Esophagus muscularis mucosa (tissue), 4 donors: Measurements from ENCODE around the gene COX7A1.

Source experiments
- CTCF ChIP-seq, 3 experiments: fragments of 200-600 bp in 2 of 3; fragments of 450-650 bp in 1 of 3; sonication (generic) in 2 of 3; IDR thresholded peaks; one replicate each; pipeline ENCODE4 v1.5.1; 2017 to 2019; ENCODE audit warnings: antibody characterized with exemption in 3 of 3, mild to moderate bottlenecking in 2 of 3, moderate library complexity in 1 of 3
- EP300 ChIP-seq: sonication (generic); formaldehyde crosslinking; IDR thresholded peaks from one replicate; pipeline ENCODE4 v1.6.1; 2017; ENCODE audit warnings: antibody characterized with exemption
- POLR2A ChIP-seq: fragments of 450-650 bp; IDR thresholded peaks from one replicate; pipeline ENCODE4 v1.6.1; 2017; ENCODE audit warnings: antibody characterized with exemption, moderate library complexity, mild to moderate bottlenecking, low read depth
- POLR2AphosphoS5 ChIP-seq, 2 donors: sonication (generic); formaldehyde crosslinking; IDR thresholded peaks; one replicate each; pipeline ENCODE4 v1.6.1; 2017; ENCODE audit warnings: antibody characterized with exemption in 2 of 2

GRCh38 chr19:36151144-36152018, 866 bp downstream of the COX7A1 start:
- TF ChIP-seq POLR2A (peak; percentile 17), POLR2AphosphoS5 (IDR thresholded peaks at IDR 0.05) (peak; percentile 82 to 88), CTCF (IDR thresholded peaks at IDR 0.05) (no peak), EP300 (no peak)
